ENCODE results near the gene LRP3.
"Not testable (repeated sequence)": the region's sequence is repeated elsewhere in the genome, so short reads cannot be mapped to it uniquely, and the experiment has no call there.

LRP3 gene

GRCh38 chr19:33167438-33167837 lies 26.7 kb upstream of the LRP3 start:
- in situ Hi-C loops (cut with HindIII; ENCODE audit: low pct_unique_long_range_greater_than_20kb, low sequenced_read_pairs) = no loop called here
- no peak for DNase-seq (ENCODE audit: low read depth in 1 of 2, low spot score in 1 of 2)
- no peak for TF ChIP-seq JUND (IDR thresholded peaks at IDR 0.05; ENCODE audit: low read depth)

- no peak for DNase-seq (ENCODE audit: low read depth in 1 of 2, low spot score in 1 of 2)
- in situ Hi-C loops (cut with HindIII; ENCODE audit: low pct_unique_long_range_greater_than_20kb, low sequenced_read_pairs) = no loop called here
- TF ChIP-seq JUND (IDR thresholded peaks at IDR 0.05; ENCODE audit: low read depth) = no peak
Measured at GRCh38 chr19:33168528-33168927, 25.6 kb upstream of the LRP3 start.

- no peak for TF ChIP-seq JUND (IDR thresholded peaks at IDR 0.05; ENCODE audit: low read depth)
- in situ Hi-C loops (cut with HindIII; ENCODE audit: low pct_unique_long_range_greater_than_20kb, low sequenced_read_pairs) = no loop called here
- DNase-seq (ENCODE audit: low read depth in 1 of 2, low spot score in 1 of 2) = no peak
Measured at GRCh38 chr19:33171222-33171795, 22.8 kb upstream of the LRP3 start.

- in situ Hi-C loops (cut with HindIII; ENCODE audit: low pct_unique_long_range_greater_than_20kb, low sequenced_read_pairs) = no loop called here
- DNase-seq (ENCODE audit: low read depth in 1 of 2, low spot score in 1 of 2) = no peak
- TF ChIP-seq JUND (IDR thresholded peaks at IDR 0.05; ENCODE audit: low read depth) = no peak
Measured at GRCh38 chr19:33171916-33172359, 22.2 kb upstream of the LRP3 start.

- DNase-seq (ENCODE audit: low read depth in 1 of 2, low spot score in 1 of 2) = no peak
- in situ Hi-C loops (cut with HindIII; ENCODE audit: low pct_unique_long_range_greater_than_20kb, low sequenced_read_pairs) = no loop called here
- TF ChIP-seq JUND (IDR thresholded peaks at IDR 0.05; ENCODE audit: low read depth) = no peak
Measured at GRCh38 chr19:33174186-33174585, 19.9 kb upstream of the LRP3 start.

- no peak for TF ChIP-seq JUND (IDR thresholded peaks at IDR 0.05; ENCODE audit: low read depth)
- in situ Hi-C loops (cut with HindIII; ENCODE audit: low pct_unique_long_range_greater_than_20kb, low sequenced_read_pairs) = no loop called here
- no peak for DNase-seq (ENCODE audit: low read depth in 1 of 2, low spot score in 1 of 2)
Measured at GRCh38 chr19:33175156-33175782, 18.9 kb upstream of the LRP3 start.

GRCh38 chr19:33175886-33176669 lies 18.1 kb upstream of the LRP3 start:
- peak in 1 of 2 experiments; percentile 24 for DNase-seq (ENCODE audit: low read depth in 1 of 2, low spot score in 1 of 2)
- in situ Hi-C loops (cut with HindIII; ENCODE audit: low pct_unique_long_range_greater_than_20kb, low sequenced_read_pairs) = no loop called here
- no peak for TF ChIP-seq JUND (IDR thresholded peaks at IDR 0.05; ENCODE audit: low read depth)

GRCh38 chr19:33176670-33177416 lies 17.3 kb upstream of the LRP3 start:
- no peak for TF ChIP-seq JUND (IDR thresholded peaks at IDR 0.05; ENCODE audit: low read depth)
- peak; percentile 84 to 98 for DNase-seq (ENCODE audit: low read depth in 1 of 2, low spot score in 1 of 2)
- in situ Hi-C loops (cut with HindIII; ENCODE audit: low pct_unique_long_range_greater_than_20kb, low sequenced_read_pairs) = no loop called here

- TF ChIP-seq JUND (IDR thresholded peaks at IDR 0.05; ENCODE audit: low read depth) = no peak
- in situ Hi-C loops (cut with HindIII; ENCODE audit: low pct_unique_long_range_greater_than_20kb, low sequenced_read_pairs) = no loop called here
- DNase-seq (ENCODE audit: low read depth in 1 of 2, low spot score in 1 of 2) = no peak
Measured at GRCh38 chr19:33177417-33177979, 16.6 kb upstream of the LRP3 start.

- TF ChIP-seq JUND (IDR thresholded peaks at IDR 0.05; ENCODE audit: low read depth) = no peak
- DNase-seq (ENCODE audit: low read depth in 1 of 2, low spot score in 1 of 2) = no peak
- in situ Hi-C loops (cut with HindIII; ENCODE audit: low pct_unique_long_range_greater_than_20kb, low sequenced_read_pairs) = no loop called here
Measured at GRCh38 chr19:33186431-33187182, 7.5 kb upstream of the LRP3 start.

GRCh38 chr19:33187183-33187540 lies 7.0 kb upstream of the LRP3 start:
- in situ Hi-C loops (cut with HindIII; ENCODE audit: low pct_unique_long_range_greater_than_20kb, low sequenced_read_pairs) = no loop called here
- DNase-seq (ENCODE audit: low read depth in 1 of 2, low spot score in 1 of 2) = no peak
- TF ChIP-seq JUND (IDR thresholded peaks at IDR 0.05; ENCODE audit: low read depth) = no peak

- in situ Hi-C loops (cut with HindIII; ENCODE audit: low pct_unique_long_range_greater_than_20kb, low sequenced_read_pairs) = no loop called here
- no peak for DNase-seq (ENCODE audit: low read depth in 1 of 2, low spot score in 1 of 2)
- TF ChIP-seq JUND (IDR thresholded peaks at IDR 0.05; ENCODE audit: low read depth) = no peak
Measured at GRCh38 chr19:33189453-33189852, 4.7 kb upstream of the LRP3 start.

GRCh38 chr19:33191092-33191491 lies 3.0 kb upstream of the LRP3 start:
- DNase-seq (ENCODE audit: low read depth in 1 of 2, low spot score in 1 of 2); in situ Hi-C loops (cut with HindIII; ENCODE audit: low pct_unique_long_range_greater_than_20kb, low sequenced_read_pairs): not testable (repeated sequence)

Data from T47D (cell line).